ENCODE data around the gene RABGAP1L.

GRCh38 chr1:174940646-174941175 lies 781.4 kb downstream of the RABGAP1L start:
- TF ChIP-seq CTCF (IDR thresholded peaks at IDR 0.05) (no peak), EZH2 (IDR thresholded peaks at IDR 0.05) (no peak)
